Fibroblast of the aortic adventitia (primary cell): ENCODE measurements around the gene KLF2. TPM values are rescaled to one million over a fixed set of nuclear protein-coding genes. Genes with fewer than 3 reads are reported as not detected.

ENCODE experiments used
- DNase-seq: peaks from one replicate; pipeline ENCODE4 v3.0.0-alpha.2; 2010; ENCODE audit warnings: low read depth
- H3K4me3 ChIP-seq: 2 replicates; pipeline ENCODE4 v1.5.1; 2011; ENCODE audit warnings: low read depth, mild to moderate bottlenecking, control low read depth, low read length, moderate library complexity
- total RNA-seq: library from RNA; depleted of rRNA; stranded (reverse); fragments of >200 nt; gene quantifications from 2 replicates; pipeline ENCODE4 v1.2.3, GENCODE V29; 2012; ENCODE audit warnings: low replicate concordance
- TF ChIP-seq, protein P1 (sequence below): IDR thresholded peaks from 2 replicates; pipeline ENCODE4 v1.5.1; 2011; ENCODE audit warnings: mild to moderate bottlenecking, low read length, control low read depth, inconsistent platforms; ENCODE audit not compliant: insufficient read depth

The KLF2 gene
- total RNA-seq, 1 donor, result 2.2 TPM

GRCh38 chr19:16358456-16358855 is 33.8 kb downstream of the KLF2 start:
- TF ChIP-seq, protein P1, sequence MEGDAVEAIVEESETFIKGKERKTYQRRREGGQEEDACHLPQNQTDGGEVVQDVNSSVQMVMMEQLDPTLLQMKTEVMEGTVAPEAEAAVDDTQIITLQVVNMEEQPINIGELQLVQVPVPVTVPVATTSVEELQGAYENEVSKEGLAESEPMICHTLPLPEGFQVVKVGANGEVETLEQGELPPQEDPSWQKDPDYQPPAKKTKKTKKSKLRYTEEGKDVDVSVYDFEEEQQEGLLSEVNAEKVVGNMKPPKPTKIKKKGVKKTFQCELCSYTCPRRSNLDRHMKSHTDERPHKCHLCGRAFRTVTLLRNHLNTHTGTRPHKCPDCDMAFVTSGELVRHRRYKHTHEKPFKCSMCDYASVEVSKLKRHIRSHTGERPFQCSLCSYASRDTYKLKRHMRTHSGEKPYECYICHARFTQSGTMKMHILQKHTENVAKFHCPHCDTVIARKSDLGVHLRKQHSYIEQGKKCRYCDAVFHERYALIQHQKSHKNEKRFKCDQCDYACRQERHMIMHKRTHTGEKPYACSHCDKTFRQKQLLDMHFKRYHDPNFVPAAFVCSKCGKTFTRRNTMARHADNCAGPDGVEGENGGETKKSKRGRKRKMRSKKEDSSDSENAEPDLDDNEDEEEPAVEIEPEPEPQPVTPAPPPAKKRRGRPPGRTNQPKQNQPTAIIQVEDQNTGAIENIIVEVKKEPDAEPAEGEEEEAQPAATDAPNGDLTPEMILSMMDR, result no peak
- H3K4me3 ChIP-seq, result no peak overlapping the region
- no peak for DNase-seq

GRCh38 chr19:16359074-16359473 is 34.4 kb downstream of the KLF2 start:
- TF ChIP-seq, protein P1, result no peak
- no peak for DNase-seq
- no peak overlapping the region for H3K4me3 ChIP-seq

- no peak for DNase-seq
- no peak overlapping the region for H3K4me3 ChIP-seq
- TF ChIP-seq, protein P1, result no peak
Observed at GRCh38 chr19:16359964-16360363, 35.3 kb downstream of the KLF2 start.

DNA sequence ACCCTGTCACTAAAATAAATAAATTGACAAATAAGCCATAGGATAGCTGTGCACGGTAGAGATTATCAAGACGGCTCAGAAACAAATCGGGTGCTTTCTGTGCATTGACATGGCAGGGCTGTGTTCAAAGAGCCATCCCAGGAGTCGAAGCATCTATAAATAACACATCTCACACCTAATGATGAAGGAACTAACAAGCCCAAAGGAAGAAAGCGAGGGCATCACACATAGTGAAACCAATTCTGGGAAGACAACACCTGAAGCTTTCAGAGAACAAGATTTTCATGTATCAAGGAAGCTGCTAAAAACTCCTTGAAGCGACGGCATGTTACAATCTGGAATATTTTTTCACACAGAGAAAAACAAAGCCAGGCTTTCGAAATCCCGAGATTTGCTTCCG is 36.1 kb downstream of the KLF2 start:
- H3K4me3 ChIP-seq, result no peak overlapping the region
- TF ChIP-seq, protein P1, result no peak

DNA sequence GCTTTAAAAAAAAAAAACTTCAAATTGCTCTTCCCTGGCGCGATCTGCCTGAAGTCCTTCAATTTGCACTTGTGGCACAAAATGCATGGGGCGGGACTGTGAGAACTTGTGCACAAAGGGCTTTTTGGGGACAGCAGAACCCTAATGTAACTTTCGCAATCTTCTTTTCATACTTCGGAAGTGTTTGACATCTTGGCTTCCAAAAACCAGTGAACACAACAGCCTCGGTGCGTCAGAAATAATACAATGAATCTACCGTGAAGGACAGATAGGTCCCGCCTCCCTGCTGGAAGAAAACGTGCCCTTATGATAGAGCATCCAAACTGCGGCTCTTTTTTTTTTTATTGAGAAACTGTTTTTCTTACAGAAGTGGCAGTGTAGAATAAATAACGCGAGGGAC is 36.6 kb downstream of the KLF2 start:
- H3K4me3 ChIP-seq, result no peak overlapping the region
- peak; percentile 59 for DNase-seq
- TF ChIP-seq, protein P1, result no peak

More for the DNA sequence above, 36.1 kb downstream of the KLF2 start:
- no peak for DNase-seq

DNA sequence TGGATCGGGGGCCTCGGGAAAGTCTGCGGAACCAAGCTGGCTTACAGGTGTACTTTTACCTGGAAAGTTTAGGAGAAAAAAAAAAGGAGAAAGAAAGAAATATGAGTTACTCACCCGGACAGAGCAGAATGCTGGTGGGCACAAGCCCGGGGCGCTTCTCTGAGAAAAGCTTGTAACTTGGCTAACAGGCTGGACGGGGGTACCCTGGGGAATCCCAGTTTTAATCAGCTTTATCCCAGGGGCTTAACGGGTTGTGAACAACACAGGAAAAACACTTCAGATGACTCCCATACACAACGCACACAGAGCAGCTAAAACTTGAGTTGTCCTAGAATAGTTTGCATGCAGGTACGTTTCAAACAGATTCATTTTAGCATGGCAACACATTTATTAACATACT is 37.3 kb downstream of the KLF2 start:
- DNase-seq, result no peak
- TF ChIP-seq, protein P1, result no peak
- H3K4me3 ChIP-seq, result no peak overlapping the region

GRCh38 chr19:16363133-16363851 is 38.7 kb downstream of the KLF2 start:
- TF ChIP-seq, protein P1, result no peak
- no peak for DNase-seq
- H3K4me3 ChIP-seq, result no peak overlapping the region
